Left ventricle myocardium superior (tissue), 1 donor: Measurements from ENCODE around the gene ALOX5AP. TPM values are rescaled to one million over a fixed set of nuclear protein-coding genes. Genes with fewer than 3 reads are reported as not detected.

Experiments used
- ATAC-seq: fragments of 200-7000 bp; cut with Tn5 transposase; one replicate; pipeline ENCODE4 v1.9.1; 2020; ENCODE audit warnings: mild to moderate bottlenecking, moderate library complexity
- DNase-seq: peaks from one replicate; pipeline ENCODE4 v3.0.0-alpha.2; 2020
- intact Hi-C: fragments of 100-400 bp; cut with micrococcal nuclease; formaldehyde crosslinking; loops from one replicate; pipeline ENCODE4 v1.11.0; 2022
- total RNA-seq: library from RNA; stranded (reverse); fragmentation: NEBNext Ultra II Directional; extraction: Animal tissue kit (Norgen Biotek cat#: 25700); gene quantifications from one replicate; pipeline ENCODE4 v1.2.1, GENCODE V29; 2021
- donor health status: DM: no; HTN: yes; CAD: no; lungs with severe emphysema.

The ALOX5AP gene
- total RNA-seq, 1 donor from 2014 or later, result 10.1 TPM

- intact Hi-C loops, result no loop called here
- ATAC-seq (no peak), DNase-seq (no peak)
These were observed 72.0 kb downstream of the ALOX5AP start for GRCh38 chr13:30807392-30807791.

DNA sequence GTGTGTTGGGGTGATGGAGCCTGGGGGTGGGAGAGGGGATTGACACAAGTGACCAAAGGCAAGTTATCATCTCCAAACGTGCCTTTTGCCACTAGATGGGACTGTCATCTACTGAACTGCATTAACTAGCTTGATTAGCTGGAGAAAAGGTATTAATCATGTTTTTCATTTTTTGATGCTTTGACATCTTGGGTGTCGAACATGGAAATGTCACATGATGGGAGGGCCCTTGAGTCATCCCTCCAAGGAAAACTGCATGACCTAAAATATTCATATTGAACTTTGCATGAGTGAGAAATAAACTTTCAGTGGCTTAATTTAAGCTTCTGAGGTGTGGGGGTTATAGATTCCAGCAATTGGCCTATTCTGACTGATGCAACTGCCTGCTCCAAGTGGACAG lies 73.3 kb downstream of the ALOX5AP start:
- DNase-seq (no peak), ATAC-seq (no peak)
- intact Hi-C loops, result no loop called here

DNA sequence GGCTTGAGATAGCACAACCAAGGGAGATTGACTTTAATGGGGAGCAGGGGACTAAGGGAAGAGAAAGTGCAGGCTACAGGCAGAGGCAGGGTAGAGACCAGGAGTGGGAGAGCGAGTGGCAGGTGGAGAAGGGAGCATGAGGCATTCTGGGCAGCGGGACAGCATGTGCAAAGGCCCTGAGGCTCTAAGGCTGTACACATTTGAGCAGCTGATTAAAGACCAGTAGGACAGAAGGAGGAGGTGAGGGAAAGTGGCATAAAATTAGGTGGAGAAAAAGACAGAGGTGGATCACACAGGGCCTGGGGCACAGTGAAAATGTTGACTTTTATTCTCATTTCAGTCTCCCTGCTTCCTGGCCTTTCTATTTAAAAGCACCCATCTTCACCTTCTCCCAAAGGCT lies 74.4 kb downstream of the ALOX5AP start:
- no peak for DNase-seq
- ATAC-seq, result no peak
- intact Hi-C loops, result no loop called here

DNA sequence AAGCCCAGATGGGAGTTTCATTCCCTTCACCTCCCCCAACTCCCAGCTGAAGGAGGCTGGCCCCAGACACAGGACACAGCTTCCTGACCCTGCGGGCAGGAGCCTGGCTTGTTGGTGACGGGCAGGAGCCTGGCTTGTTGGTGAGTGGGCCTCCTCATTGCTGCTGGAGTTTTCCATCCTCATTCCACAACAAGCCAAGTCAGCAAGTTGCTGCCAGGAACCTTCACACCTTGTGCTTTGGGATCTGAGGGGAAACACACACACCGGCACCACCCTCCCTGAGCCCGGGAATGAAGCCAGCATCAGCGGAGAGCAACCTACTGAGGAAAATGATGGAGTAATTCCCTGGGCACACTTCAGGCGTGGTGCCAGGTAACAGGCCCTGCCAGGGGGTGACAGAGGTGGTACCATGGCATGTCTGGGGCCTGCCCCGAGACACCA lies 74.9 kb downstream of the ALOX5AP start:
- intact Hi-C loops, result no loop called here
- DNase-seq (no peak), ATAC-seq (no peak)

- no peak for DNase-seq
- ATAC-seq, result no peak
- intact Hi-C loops, result no loop called here
These were observed 75.5 kb downstream of the ALOX5AP start for GRCh38 chr13:30810801-30811200.

Other genes with a start within 250 kb of the ALOX5AP start
- gene USPL1, start 117.6 kb upstream of the ALOX5AP start, total RNA-seq, result 10.5 TPM
- gene MEDAG, start 170.7 kb downstream of the ALOX5AP start, total RNA-seq, result 4.2 TPM
- not detected for gene TEX26, start 197.1 kb downstream of the ALOX5AP start, total RNA-seq